NCI-H524 treated with DMSO at 0.1 percent for 48 hours (cell line): ENCODE measurements around the gene HSD17B3.
"Not testable (repeated sequence)": the region's sequence is repeated elsewhere in the genome, so short reads cannot be mapped to it uniquely, and the experiment has no call there.

ENCODE experiments used
- DNase-seq: peaks from one replicate; lab custom pipeline; 2025; lab: John Stamatoyannopoulos, UW

Gene HSD17B3

DNA sequence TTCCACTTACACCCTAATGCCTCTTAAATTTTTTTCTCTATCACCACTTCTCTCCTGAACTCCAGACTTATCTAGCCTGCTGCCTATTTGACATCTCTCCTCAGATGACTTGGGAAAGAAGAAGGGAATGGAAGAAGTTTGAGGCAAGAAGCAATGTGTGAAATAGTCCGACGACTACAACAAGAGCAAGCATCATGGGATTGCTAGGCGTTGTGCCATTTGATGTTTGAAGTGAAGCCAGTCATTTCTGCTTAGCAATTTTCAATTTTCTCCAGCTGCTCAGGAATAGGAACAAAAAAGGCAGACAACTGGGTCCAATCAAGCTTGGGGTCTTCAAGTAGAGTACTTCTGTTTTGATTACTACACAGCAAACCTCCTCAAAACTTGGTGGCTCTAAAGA is 106.4 kb downstream of the HSD17B3 start:
- DNase-seq: no peak

DNA sequence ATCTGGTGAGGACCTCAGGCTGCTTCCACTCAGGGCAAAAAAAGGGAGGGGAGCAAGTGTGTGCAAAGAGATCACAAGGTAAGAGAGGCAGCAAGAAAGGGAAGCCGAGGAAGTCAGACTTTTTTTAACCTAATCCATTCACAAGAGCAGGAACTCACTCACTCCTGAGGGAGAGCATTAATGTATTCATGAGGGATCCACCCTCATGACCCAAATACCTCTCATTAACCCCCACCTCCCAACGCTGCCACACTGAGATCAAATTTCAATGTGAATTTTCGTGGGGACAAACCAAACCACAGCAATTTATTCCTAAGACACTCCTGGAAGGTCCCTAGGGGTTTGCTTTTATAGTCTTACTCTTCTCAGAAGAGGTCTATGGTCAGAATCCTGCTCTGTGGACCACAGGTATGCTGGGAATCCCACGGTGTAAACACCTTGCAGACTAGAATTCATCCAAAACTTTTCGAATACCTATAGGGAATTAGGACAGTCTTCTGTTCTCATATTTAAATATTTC is 108.7 kb downstream of the HSD17B3 start:
- DNase-seq: no peak

GRCh38 chr9:96192710-96193109 is 109.3 kb downstream of the HSD17B3 start:
- DNase-seq: no peak

DNA sequence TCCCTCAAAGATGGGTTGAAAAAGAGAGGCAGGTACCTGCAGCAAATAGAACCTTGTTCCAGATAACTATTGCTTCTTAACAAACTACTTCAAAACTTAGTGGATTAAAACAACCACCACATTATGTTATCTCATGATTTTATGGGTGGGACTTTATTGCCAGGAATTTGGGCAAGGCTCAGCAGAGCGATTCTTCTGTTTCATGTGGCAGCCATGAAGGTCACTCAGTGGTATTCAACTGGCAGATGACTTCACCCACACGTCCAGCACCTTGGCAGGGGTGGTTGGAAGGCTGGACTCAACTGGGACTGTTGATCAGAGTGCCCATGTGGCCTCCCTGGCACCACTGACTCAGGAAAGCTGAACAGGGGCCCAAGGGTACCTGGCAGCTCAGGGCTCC is 112.0 kb downstream of the HSD17B3 start:
- no peak for DNase-seq

DNA sequence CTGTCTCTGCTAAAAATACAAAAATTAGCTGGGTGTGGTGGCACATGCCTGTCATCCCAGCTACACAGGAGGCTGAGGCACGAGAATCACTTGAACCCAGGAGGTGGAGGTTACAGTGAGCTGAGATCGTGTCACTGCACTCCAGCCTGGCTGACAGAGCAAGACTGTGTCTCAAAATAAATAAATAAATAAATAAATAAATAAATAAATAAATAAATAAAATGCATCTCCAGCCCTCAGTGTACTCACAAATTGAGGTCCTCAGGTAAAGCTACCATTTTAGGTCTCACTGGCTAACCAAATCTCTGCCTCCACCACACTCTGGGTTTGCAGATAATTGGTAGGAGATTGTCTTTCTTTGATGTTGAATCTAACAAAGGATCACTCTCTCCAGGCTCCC is 112.4 kb downstream of the HSD17B3 start:
- DNase-seq: not testable (repeated sequence)

DNA sequence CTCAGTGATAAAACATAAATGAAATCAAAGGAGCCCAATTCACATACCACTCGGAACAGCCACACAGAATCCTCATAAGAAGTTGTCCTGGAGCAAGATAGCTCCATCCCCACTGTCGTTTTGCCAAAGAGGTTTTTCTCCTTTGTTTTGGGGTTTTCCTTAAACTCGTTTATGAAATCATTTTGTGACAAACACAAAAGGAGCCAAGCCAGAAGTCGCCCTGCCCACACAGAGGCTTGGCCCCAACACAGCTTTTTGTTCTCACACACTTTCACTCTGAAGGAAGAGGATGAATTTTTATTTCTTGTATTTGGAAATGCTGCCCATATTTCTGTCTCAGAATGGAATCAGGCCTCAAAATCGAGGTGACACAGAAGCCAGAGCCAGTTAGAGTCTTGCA is 113.4 kb downstream of the HSD17B3 start:
- no peak for DNase-seq

DNA sequence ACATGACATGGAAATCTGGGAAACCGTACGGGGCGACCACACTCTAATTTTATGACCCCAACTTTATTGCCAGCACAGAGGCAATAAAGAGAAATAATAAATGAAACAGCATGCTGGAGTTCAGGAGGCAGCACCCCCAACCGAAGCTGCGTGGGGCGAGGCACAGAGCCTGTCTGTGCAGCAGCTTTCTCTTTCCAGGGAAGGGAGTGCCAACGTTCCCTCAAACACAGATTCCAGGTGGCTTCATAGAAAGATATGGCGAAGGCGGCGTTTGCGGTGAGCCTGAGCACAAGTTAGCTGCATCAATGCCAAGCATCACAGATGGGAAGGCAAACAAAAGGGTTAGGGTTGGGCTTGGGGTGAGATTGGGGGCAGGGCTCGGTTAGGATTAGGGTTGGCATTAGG is 114.8 kb downstream of the HSD17B3 start:
- no peak for DNase-seq

DNA sequence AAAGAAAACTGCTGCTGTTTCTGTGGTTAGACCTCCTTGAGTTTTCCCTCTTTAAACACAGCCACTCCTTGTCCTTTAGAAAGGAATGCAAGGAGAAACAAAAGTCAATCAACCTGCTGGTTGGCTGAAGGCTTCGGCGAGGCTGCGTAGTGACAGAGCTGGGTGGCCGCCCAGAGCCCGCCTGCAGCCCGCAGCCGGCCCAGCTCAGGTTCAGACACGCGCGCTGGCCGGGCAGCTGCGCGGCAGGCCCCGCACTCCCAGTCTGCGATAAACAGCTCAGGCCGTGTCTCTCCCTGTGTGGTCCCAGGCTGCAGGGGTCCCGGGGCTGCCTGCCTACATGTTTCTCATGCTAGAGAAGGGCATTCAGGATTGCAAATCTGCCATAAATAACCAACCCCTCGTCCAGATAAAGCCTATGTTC is 115.4 kb downstream of the HSD17B3 start:
- no peak for DNase-seq

GRCh38 chr9:96185518-96186156 is 116.3 kb downstream of the HSD17B3 start:
- DNase-seq: no peak
